Eye (tissue), 1 donor: ENCODE measurements around the gene CIROP.

Experiments
- DNase-seq: peaks from one replicate; pipeline ENCODE4 v3.0.0-alpha.2; 2015

The CIROP gene

DNA sequence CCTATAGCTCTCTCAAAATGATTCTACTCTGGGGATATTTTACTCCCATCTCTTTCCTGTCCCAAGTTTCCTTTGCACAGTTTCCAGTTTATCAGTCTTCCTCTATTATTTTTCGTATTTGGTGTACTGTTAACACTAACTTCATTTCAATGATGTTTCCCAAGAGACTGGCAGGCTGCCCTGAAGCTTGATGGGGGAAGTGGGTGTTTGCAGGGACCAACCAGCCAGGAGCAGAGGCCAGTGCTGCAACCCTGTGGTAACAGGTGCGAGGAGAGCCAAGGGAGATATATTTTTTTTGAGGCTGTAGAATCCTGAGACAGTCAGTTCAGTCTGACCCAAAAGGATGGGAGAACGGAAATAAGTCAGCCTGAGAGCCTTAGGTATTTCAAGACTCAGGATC is 26.1 kb upstream of the CIROP start:
- DNase-seq = no peak

DNA sequence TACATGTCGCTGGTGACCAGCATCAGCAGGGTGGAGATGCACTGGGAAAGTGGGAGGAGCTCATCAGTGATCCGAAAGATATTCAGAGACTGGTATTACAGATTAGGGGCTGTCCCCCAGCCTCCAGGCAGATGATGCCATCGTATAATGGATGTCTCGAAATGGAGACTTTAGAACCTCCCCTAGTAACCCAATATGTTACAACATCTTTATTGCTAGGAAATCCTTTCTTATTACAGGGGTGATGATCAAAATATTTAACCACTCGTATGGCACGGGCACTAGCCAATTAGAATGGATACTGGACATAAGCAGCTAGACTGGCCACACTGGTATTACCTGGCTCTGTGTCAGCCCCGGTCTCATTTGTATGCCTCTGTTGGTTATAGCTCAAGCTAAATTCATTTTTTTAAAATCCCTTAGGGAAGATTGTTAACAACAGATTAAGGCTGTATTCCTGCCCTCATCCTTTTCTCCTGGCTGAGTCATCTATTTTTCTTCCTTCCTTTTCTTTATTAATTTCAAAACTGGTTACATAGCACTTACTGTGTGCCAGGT is 25.0 kb upstream of the CIROP start:
- DNase-seq = no peak

DNA sequence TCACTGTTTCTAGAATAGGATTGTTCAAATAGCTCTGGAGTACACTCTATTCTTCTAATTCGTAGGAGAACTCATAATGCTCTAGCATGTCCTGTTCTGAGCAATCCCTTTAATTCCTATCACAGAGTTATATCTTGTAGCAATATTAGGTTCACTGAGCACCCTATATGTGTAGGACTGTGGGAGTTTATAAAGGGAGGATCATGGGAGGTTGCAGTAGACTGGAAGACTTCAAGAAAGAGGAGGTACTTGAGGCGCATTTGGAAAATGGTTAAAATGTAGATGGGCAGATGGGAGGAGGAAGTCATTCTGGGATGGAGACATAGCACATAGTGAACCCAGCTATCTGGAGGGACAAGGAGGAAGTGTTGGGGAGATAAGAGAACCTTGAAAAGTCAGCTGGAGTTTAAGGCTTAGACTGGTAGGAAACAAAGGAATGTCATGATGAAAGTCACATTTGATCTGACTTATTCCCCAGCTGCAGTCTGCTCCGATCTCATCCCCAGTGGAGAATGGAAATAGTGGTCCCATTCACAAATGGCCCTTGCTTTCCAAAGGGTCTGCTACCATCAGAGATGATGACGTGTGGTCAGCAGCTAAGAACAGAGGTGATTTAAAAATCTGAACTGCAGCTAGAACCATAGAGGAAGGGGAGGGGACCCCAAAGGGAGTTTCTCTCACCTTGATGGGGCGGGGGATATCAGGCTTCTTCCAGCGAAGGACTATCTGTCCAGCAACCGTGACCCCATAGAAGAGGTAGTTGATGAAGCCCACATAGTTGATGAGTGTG is 24.4 kb upstream of the CIROP start:
- no peak for DNase-seq

DNA sequence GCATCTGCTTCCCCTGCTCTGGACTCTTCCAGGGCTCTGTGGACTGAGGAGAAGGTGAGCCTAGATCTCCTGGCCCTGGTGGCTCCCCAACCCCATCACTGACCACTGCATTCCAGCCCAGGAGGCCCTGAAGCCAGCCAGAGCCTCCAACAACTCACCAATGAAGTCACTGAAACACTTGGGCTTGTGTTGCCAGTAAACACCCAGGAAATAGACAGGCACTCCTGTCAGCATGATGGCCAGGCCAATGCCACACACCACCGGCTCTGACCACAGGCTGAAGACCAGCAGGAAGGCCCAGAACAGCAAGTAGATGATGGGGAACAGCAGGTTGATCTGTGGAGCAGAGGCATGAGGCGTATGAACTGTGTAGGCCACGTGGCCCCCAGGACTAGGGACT is 23.1 kb upstream of the CIROP start:
- DNase-seq = no peak

DNA sequence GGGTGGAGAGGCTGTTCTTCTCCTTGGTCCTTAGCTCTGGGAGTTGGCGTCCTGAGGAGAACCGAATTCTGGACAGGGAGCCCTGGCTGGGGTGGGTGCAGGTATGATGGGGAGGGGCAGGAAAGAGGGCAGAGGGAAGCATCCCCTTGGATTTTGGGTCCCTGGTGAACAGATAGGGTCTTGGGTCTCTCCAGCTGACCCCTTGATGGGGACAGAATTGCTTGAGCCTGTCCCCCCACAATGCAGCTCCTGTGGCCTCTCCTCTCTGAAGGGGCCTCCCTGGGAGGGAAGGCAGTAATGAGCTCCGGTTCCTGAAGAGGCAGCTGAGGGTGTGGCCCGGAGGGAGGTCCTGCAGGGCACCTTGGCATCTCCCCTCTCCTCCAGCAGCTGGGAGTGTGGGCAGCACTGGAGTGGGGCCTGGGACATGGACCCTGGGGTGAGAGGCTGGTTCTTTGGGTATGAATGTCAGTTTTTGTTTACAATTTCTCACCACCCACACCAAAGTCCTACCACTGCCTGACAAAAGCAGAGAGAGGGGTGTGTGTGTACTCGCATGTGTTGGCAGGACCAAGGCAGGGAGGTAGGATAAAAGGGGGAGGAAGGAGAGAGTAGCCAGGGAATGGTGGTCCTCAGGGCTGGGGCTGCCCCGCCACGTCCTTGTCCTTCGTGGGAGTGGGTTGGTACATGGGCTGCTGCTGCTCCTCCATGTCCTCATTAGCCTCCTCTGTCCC is 21.9 kb upstream of the CIROP start:
- DNase-seq = no peak

DNA sequence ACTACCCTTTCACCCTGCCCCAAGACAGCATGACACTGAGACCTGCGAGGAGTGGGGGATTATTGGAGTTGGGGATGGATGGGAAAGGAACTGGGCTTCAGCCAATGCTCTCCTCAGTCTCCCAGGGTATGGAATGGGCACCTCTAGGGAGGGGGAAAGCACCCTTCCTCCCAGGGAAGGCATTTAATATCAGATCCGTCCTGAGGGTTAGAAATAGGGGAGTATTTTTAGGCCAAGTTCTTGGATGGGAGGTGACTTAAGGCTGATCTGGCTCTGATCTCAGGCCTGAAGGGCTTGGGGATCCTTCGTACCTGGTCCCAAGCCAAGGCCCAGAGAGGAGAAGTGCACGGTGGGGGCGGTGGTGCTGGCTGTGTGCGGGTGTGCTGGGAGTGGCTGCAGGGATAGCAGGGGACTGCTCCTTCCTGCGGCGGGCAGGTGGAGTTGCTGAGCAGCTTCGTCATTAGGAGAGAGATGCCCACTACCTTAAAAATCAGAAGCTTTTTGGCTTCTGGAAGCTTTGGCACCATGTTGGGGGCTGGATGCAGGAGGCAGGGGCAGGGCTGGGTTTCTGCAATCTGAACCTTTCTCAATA is 21.2 kb upstream of the CIROP start:
- DNase-seq = no peak

DNA sequence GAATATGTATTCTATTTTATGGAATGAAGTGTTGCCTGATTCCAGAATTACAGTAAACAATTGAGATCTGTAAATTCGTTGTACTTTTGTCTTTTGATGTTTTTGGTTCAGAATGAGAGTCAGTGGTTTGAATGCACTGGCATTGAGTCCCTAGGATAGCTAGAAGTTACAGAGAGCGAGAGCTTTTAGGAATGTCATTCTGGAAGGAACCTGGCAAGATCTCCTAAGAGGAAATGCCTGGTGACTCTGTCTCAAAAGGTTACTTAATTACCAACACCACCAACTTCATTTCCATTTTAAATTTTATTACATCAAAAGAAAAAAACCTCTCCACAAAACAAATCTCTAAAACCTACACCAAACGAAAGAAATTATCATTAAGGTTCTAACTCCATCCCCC is 20.2 kb upstream of the CIROP start:
- DNase-seq = no peak

DNA sequence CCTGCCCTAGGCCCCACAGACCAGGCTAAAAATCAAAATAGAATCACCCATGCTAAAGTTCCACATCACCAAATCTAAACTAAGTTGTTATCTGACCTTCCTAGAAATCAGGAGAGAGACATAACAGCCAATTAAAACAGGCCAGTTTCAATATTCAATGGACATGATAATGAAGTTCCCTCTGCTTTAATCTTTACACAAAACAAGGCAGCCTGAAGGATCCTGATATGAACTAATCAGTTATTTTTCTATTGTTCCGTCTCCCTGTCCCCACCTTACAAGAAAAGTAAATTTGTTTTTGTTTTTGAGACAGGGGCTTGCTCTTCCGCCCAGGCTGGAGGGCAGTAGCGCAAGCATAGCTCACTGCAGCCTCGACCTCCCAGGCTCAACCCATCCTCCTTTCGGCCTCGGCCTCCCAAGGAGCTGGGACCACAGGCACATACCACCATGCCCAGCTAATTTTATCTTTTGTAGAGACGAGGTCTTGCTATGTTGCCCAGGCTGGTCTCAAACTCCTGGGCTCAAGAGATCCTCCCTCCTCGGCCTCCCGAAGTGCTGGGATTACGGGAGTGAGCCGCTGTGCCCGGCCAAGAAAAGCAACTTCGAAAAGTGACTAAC is 19.7 kb upstream of the CIROP start:
- DNase-seq = no peak

- no peak for DNase-seq
These were observed 18.6 kb upstream of the CIROP start for GRCh38 chr14:23123419-23123818.

DNA sequence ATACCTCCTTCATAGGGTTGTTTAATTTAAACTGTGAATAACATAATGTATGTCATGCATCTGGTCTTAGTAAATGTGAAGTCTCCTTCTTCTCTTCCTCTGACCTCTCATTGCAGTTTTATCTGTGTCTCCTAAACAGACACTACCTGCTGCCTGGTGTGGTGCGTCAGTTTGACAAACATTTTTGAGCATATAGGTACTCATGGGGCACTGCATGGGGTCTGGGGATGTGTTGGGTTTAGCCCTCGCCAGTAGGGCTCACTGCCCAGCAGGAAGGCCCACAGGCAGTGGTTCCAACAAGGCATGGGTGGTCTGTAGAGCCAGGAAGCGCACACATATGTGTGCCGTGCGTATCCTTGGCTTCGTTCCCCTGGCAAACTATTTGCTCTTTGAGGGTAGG is 17.3 kb upstream of the CIROP start:
- no peak for DNase-seq

DNA sequence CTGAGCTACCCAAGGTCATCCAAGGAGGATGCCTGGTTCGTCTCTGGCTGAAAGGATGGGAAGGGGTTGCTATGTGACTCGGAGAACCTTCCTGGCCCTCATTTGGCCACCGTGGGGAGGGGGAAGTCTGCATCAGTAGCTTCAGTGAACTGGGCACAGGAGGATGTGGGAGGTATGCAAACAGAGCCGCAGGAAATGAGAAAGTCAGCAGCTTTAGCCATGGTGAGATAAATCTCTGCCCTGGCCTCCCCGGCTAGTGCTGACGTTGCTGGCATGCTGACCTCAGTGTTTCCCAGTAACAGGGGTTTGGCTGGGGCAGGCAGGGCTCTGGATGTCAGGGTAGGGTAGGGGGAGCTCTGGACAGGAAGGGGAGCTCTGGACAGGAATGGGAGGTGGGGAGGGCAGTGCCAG is 16.6 kb upstream of the CIROP start:
- DNase-seq = no peak

DNA sequence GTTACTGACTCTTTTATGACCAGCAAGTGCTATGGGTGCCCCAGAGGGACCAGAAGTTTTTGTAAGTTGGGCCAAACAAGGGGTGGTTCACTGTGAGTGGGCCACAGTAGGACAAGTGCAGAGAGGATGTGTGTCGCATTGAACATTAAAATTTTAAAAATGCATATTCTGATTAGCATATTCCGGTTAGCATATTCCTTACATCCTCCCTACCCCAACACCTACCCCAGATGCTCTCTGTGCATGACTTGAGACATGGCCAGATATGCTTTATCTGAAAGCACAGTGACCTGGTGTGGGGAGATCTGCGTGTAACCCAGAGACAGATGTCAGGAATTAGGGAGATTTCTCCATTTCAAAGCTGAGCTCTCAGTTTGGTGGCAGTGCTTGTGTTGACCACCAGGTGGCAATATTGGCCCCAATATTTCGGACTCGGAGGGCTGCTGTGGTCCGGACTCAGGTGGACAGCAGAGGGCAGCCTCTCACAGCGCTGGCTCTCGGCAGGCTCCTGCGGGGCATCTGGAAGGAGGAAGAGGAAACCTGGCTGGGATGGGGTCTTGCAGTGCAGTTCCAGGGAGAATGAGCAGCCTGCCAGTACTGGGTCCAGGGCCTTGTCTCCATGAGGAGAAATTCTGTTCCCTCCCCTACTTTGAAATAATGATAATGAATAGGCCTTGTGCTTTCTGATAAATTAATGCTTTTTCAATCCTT is 15.9 kb upstream of the CIROP start:
- DNase-seq = peak; percentile 97

GRCh38 chr14:23119363-23120327 is 14.9 kb upstream of the CIROP start:
- DNase-seq = no peak

GRCh38 chr14:23118506-23119362 is 13.9 kb upstream of the CIROP start, which contains the start of gene CEBPE:
Gene CEBPE, minus strand, starts transcription at chr14:23119255. Its CDS starts 164 bp downstream, at chr14:23119091.
- DNase-seq = no peak

DNA sequence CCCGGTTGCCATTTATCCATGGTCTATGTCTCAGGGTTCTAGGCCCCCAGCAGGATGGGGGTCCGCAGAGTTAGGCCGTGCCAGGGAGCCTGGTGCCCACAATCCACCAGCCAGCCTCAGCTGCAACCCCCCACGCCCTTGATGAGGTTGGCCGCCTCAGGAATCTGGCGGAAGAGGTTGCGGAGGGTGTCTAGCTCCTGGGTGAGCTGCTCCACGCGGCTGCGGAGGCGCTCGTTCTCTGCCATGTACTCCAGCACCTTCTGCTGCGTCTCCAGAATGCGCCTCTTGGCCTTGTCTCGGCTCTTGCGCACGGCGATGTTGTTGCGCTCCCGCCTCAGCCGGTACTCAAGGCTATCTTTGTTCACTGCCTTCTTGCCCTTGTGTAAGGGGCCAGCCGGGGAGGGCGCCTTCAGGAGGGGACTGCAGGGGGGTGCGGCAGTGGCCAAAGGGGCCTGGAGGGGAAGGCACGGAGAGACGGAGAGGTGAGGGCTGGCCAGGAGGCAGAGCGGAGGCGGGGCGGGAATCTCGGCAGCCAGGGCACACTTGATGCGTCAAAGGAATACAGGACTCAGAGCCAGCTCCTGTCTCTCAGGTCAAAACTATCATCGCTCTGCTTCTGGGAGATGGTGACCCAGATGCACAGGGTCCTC is 12.7 kb upstream of the CIROP start:
- no peak for DNase-seq

GRCh38 chr14:23115918-23116317 is 11.1 kb upstream of the CIROP start:
- DNase-seq = no peak

- DNase-seq = no peak
These were observed 10.4 kb upstream of the CIROP start for GRCh38 chr14:23115039-23115731.

DNA sequence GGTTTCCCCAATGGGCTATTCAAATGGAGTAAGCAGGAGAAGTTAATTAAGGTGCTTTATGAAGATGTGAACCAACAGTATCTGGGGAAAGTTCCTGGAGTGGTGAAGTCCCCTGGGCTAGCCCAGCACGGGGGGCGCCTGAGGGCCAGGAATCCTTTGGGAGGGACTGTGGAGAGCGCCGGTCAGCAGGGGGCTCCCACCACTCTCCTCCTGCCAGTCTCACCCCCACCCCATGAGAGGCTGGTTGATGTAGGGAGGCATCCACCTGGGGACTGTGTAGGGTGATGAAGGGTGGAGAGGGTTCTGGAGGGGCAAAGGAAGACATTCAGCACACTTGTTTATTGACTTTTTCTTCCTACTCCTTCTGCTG is 9.9 kb upstream of the CIROP start:
- no peak for DNase-seq

GRCh38 chr14:23114120-23114458 is 9.3 kb upstream of the CIROP start:
- DNase-seq = no peak
